ENCODE results near the gene NAA16. TPM values are rescaled to one million over a fixed set of nuclear protein-coding genes. Genes with fewer than 3 reads are reported as not detected.
"Not testable (repeated sequence)": the region's sequence is repeated elsewhere in the genome, so short reads cannot be mapped to it uniquely, and the experiment has no call there.

NAA16 gene
- total RNA-seq, 4 donors from 2014 or later: 28.7 to 45.3 (median 37.6) TPM

DNA sequence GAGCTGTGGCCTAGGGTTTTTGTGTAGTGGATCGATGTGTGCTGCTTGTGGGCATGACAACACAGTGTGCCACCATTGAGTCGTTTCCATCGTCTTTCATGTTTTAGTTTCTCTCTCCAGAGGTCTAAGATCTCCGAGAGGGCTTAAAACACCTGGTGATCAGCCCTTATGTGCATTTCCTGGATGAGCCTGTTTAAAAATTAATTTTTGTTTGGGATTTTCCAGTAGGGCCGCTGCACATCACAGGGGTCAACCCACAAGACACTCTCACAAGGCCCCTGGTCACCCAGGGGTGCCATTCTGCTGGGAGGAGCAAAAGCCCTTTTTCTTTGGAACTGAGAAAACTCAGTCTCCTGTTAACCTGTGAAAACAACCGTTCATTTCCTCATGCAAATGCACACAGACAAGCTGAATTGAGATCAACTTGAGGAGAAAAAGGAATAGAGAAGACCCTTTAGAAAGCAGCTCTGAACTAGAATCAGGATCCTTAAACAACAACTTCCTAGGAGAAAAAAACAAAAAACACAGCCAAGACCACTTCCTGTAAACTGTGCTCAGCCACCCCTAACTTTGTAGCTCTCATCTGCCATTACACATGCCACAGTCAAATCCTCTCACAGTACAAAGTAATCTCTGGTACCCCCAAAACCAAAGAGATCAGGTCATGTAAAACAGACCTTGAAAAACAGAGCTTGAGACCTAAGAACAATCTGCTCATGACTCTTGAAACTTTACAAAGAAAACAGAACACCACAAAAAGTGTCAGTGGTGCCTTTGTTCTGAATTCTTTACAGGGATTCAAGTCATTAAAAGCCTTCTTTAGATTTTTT, 39.4 kb upstream of the NAA16 start:
- H3K27ac ChIP-seq: peak overlapping the region in 1 of 4 donors; percentile 7
- no peaks in the 10 kb centered on the region for H3K4me1 ChIP-seq
- no peaks in the 10 kb centered on the region for H3K36me3 ChIP-seq
- TF ChIP-seq POLR2A (IDR thresholded peaks at IDR 0.05) (no peak), EP300 (IDR thresholded peaks at IDR 0.05) (no peak), CTCF (IDR thresholded peaks at IDR 0.05) (no peak)
- no peak for DNase-seq (ENCODE audit: low spot score in 2 of 2)
- no peaks in the 10 kb centered on the region for H3K27me3 ChIP-seq
- H3K4me3 ChIP-seq: no peak overlapping the region
- WGBS, 2 donors: 82 to 83% methylated on average over 6 of the region's 6 CpGs
- H3K9me3 ChIP-seq: peaks cover 0 to 7% (median 0%) of the 10 kb centered on the region in 4 donors

GRCh38 chr13:41273831-41274441, 37.1 kb upstream of the NAA16 start:
- no peaks in the 10 kb centered on the region for H3K27me3 ChIP-seq
- H3K4me1 ChIP-seq: no peaks in the 10 kb centered on the region
- no peak for TF ChIP-seq POLR2A (IDR thresholded peaks at IDR 0.05)
- TF ChIP-seq CTCF (IDR thresholded peaks at IDR 0.05): no peak
- no peak for TF ChIP-seq EP300 (IDR thresholded peaks at IDR 0.05)
- H3K9me3 ChIP-seq: peaks cover 0 to 3% (median 0%) of the 10 kb centered on the region in 4 donors
- WGBS, 2 donors: 78 to 80% methylated on average over 3 of the region's 3 CpGs
- DNase-seq (ENCODE audit: low spot score in 2 of 2): no peak
- H3K36me3 ChIP-seq: no peaks in the 10 kb centered on the region
- H3K27ac ChIP-seq: no peak overlapping the region
- H3K4me3 ChIP-seq: no peak overlapping the region

GRCh38 chr13:41274881-41275280, 36.2 kb upstream of the NAA16 start:
- WGBS, 2 donors: 94 to 95% methylated on average over 11 of the region's 11 CpGs

DNA sequence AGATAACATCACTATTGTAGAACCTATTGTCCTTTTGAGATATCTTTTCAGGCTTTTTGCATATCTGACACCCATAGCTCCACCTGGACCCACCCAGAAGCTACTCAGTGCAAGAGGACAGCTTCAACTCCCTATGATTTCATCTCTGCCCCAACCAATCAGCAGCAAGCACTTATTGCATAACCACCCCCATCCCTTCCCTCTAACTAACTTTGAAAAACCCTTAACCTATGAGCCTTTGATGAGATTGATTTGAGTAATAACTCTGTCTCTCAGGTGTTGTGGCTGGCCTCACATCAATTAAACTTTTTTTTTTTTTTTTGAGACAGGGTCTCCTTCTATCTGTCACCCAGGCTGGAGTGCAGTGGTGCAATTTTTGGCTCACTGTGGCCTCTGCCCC, 34.2 kb upstream of the NAA16 start:
- no peaks in the 10 kb centered on the region for H3K4me1 ChIP-seq
- no peaks in the 10 kb centered on the region for H3K9me3 ChIP-seq
- TF ChIP-seq CTCF (IDR thresholded peaks at IDR 0.05) (no peak), POLR2A (IDR thresholded peaks at IDR 0.05) (no peak), EP300 (IDR thresholded peaks at IDR 0.05) (no peak)
- no peak for DNase-seq (ENCODE audit: low spot score in 2 of 2)
- no peaks in the 10 kb centered on the region for H3K27me3 ChIP-seq
- H3K4me3 ChIP-seq: no peak overlapping the region
- no peaks in the 10 kb centered on the region for H3K36me3 ChIP-seq
- H3K27ac ChIP-seq: no peak overlapping the region

More at GRCh38 chr13:41274881-41275280, 36.2 kb upstream of the NAA16 start:
- Histone ChIP-seq H3K4me3 (no peak overlapping the region), H3K27me3 (no peaks in the 10 kb centered on the region), H3K27ac (no peak overlapping the region), H3K4me1 (no peaks in the 10 kb centered on the region), H3K36me3 (no peaks in the 10 kb centered on the region), H3K9me3 (no peaks in the 10 kb centered on the region)
- DNase-seq (ENCODE audit: low spot score in 2 of 2): no peak
- TF ChIP-seq EP300 (IDR thresholded peaks at IDR 0.05) (no peak), CTCF (IDR thresholded peaks at IDR 0.05) (no peak)

- 60 to 61% methylated on average over 2 of the region's 2 CpGs for WGBS, 2 donors
- H3K27me3 ChIP-seq; H3K27ac ChIP-seq; H3K9me3 ChIP-seq; H3K4me1 ChIP-seq; DNase-seq (ENCODE audit: low spot score in 2 of 2); H3K4me3 ChIP-seq; H3K36me3 ChIP-seq: not testable (repeated sequence)
Observed at GRCh38 chr13:41279156-41279555, 31.9 kb upstream of the NAA16 start.
